Hepatocyte (in vitro differentiated cells): ENCODE data around the gene OR5K4.

Experiments used
- EZH2 ChIP-seq: fragments of 200-600 bp; sonication (generic); IDR thresholded peaks from 2 replicates; pipeline ENCODE4 v1.6.1; 2016; ENCODE audit warnings: antibody characterized with exemption, mild to moderate bottlenecking, borderline replicate concordance
- TF ChIP-seq, protein P1 (sequence below): fragments of 200-600 bp; sonication (generic); IDR thresholded peaks from 2 replicates; pipeline ENCODE4 v1.5.1; 2016; ENCODE audit warnings: antibody characterized with exemption, mild to moderate bottlenecking; ENCODE audit not compliant: poor library complexity

DNA sequence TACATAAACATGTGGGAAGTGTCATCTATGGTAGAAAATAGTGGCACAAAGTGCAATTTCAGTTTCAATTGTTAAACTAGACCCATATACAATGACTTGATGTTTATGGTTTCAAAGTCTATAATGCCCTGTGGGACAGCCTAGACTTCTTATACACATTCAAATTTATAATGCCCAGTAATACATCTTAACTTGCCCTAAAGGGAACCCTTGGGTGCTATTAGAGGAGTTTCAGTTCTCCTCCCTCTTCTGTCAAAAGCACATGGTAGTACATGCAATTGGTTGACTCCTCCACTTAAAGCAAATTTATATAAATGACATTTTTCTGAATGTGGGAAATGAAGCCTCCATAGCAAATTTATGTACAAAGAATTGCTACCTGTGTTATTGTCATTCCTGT is 30.2 kb upstream of the OR5K4 start:
- TF ChIP-seq, protein P1, sequence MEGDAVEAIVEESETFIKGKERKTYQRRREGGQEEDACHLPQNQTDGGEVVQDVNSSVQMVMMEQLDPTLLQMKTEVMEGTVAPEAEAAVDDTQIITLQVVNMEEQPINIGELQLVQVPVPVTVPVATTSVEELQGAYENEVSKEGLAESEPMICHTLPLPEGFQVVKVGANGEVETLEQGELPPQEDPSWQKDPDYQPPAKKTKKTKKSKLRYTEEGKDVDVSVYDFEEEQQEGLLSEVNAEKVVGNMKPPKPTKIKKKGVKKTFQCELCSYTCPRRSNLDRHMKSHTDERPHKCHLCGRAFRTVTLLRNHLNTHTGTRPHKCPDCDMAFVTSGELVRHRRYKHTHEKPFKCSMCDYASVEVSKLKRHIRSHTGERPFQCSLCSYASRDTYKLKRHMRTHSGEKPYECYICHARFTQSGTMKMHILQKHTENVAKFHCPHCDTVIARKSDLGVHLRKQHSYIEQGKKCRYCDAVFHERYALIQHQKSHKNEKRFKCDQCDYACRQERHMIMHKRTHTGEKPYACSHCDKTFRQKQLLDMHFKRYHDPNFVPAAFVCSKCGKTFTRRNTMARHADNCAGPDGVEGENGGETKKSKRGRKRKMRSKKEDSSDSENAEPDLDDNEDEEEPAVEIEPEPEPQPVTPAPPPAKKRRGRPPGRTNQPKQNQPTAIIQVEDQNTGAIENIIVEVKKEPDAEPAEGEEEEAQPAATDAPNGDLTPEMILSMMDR = no peak
- TF ChIP-seq EZH2 = no peak
